HL-60 (cell line): ENCODE data around the gene GPS2.

Experiments used
- DNase-seq, 2 experiments: peaks; one replicate each; pipeline ENCODE4 v3.0.0-alpha.2; 2010 to 2020; ENCODE audit warnings: low read depth in 1 of 2, low spot score in 1 of 2
- H3K27ac ChIP-seq: fragments of 250-450 bp; sonication (Bioruptor Pico); replicated peaks from 2 replicates; pipeline ENCODE4 v1.5.1; 2020; ENCODE audit warnings: mild to moderate bottlenecking, moderate library complexity
- H3K27me3 ChIP-seq: fragments of 250-450 bp; sonication (Bioruptor Pico); 2 replicates; pipeline ENCODE4 v1.5.1; 2021; ENCODE audit warnings: mild to moderate bottlenecking, moderate library complexity; ENCODE audit not compliant: insufficient read depth, poor library complexity, severe bottlenecking
- H3K4me3 ChIP-seq: replicated peaks from 2 replicates; pipeline ENCODE4 v1.5.1; 2011; ENCODE audit warnings: mild to moderate bottlenecking, control low read depth, low read length; ENCODE audit not compliant: insufficient read depth
- GABPA ChIP-seq: IDR thresholded peaks from 2 replicates; pipeline ENCODE4 v1.6.1; 2012; ENCODE audit warnings: low read depth
- POLR2AphosphoS5 ChIP-seq: IDR thresholded peaks from 2 replicates; pipeline ENCODE4 v1.6.1; 2012; ENCODE audit warnings: low read depth
- REST ChIP-seq: IDR thresholded peaks from 2 replicates; pipeline ENCODE4 v1.6.1; 2012; ENCODE audit warnings: low read depth; ENCODE audit not compliant: insufficient replicate concordance
- SPI1 ChIP-seq: IDR thresholded peaks from 2 replicates; pipeline ENCODE4 v1.6.1; 2012; ENCODE audit warnings: low read depth, mild to moderate bottlenecking, borderline replicate concordance
- TF ChIP-seq, protein P1 (sequence below): IDR thresholded peaks from one replicate; pipeline ENCODE4 v1.5.1; 2011; ENCODE audit warnings: low read length, control low read depth, inconsistent platforms; ENCODE audit not compliant: insufficient read depth

GPS2 gene

GRCh38 chr17:7318121-7318860, 3.1 kb upstream of the GPS2 start:
- no peak overlapping the region for H3K27ac ChIP-seq
- H3K27me3 ChIP-seq, result no peaks in the 10 kb centered on the region

DNA sequence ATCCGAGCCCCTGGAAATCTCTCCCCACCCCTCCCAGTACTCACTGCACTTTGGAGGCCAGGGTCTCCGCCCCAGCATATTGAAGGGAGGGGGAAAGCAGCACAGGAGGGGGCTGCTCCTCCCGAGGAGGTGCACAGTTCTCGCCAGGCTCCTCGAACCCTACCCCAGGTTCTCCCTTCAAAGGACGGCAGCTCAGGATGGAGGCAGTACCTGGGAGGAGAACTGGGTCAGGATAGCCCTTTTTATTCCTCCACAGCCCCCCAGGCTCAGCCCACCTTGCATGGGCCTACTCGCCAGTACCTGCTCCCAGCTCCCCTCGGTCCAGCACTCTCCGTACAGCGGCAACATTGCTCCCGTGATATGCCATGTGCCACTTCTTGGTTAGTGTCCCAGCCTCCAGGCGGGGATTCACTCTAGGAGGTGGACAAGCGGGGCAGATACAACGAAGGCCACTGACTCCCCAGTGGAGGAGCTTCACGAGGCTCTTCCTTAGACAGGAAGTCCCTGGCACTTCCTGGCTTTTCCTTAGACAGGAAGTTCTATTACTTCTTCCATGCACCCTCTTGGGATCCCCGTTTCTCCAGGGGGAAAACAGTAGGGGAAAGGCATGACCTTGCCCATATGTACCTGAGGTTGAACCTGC, 2.1 kb upstream of the GPS2 start:
- Histone ChIP-seq H3K4me3 (no peak overlapping the region), H3K27me3 (no peaks in the 10 kb centered on the region), H3K27ac (no peak overlapping the region)
- TF ChIP-seq REST (no peak), GABPA (no peak), SPI1 (no peak), POLR2AphosphoS5 (no peak)
- TF ChIP-seq, protein P1, sequence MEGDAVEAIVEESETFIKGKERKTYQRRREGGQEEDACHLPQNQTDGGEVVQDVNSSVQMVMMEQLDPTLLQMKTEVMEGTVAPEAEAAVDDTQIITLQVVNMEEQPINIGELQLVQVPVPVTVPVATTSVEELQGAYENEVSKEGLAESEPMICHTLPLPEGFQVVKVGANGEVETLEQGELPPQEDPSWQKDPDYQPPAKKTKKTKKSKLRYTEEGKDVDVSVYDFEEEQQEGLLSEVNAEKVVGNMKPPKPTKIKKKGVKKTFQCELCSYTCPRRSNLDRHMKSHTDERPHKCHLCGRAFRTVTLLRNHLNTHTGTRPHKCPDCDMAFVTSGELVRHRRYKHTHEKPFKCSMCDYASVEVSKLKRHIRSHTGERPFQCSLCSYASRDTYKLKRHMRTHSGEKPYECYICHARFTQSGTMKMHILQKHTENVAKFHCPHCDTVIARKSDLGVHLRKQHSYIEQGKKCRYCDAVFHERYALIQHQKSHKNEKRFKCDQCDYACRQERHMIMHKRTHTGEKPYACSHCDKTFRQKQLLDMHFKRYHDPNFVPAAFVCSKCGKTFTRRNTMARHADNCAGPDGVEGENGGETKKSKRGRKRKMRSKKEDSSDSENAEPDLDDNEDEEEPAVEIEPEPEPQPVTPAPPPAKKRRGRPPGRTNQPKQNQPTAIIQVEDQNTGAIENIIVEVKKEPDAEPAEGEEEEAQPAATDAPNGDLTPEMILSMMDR, result no peak
- no peak for DNase-seq

More at GRCh38 chr17:7318121-7318860, 3.1 kb upstream of the GPS2 start:
- no peak for TF ChIP-seq GABPA
- TF ChIP-seq REST, result no peak
- no peak for TF ChIP-seq SPI1
- no peak for TF ChIP-seq POLR2AphosphoS5
- no peak overlapping the region for H3K4me3 ChIP-seq
- DNase-seq, result no peak

GRCh38 chr17:7315570-7316235, 543 bp upstream of the GPS2 start:
- Histone ChIP-seq H3K27ac (peak overlapping the region; percentile 69), H3K4me3 (peak overlapping the region; percentile 80), H3K27me3 (no peaks in the 10 kb centered on the region)
- no peak for DNase-seq
- no peak for TF ChIP-seq REST
- TF ChIP-seq SPI1, result no peak
- TF ChIP-seq POLR2AphosphoS5, result no peak
- no peak for TF ChIP-seq GABPA
- TF ChIP-seq, protein P1, result no peak
